ENCODE data around the gene CALB2.

CALB2 gene

DNA sequence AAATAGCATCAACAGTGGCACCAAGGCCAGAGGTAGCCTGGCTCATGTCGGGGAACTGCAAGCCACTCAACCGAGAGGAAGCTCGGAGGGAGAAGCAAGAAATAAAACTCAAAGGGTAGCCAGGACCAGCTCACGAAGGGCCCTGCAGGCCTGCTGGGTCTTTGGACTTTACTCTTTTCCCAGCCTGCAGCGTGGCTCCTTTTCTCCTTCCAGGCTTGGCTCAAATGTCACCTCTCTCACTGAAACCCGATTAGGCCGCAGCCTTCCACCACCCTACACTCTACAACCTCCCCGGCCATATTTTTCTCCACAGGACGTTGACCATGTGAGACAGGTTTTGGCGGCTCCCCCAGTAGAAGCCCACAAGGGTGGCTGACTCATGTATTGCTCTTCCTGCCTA lies 38.1 kb downstream of the CALB2 start:
- DNase-seq: no peak

- no peak for DNase-seq
Measured at GRCh38 chr16:71399801-71400563, 41.5 kb downstream of the CALB2 start.

GRCh38 chr16:71402007-71402406 lies 43.5 kb downstream of the CALB2 start:
- no peak for DNase-seq

- no peak for DNase-seq
Measured at GRCh38 chr16:71402674-71403073, 44.2 kb downstream of the CALB2 start.

- no peak for DNase-seq
Measured at GRCh38 chr16:71404364-71404763, 45.8 kb downstream of the CALB2 start.

DNA sequence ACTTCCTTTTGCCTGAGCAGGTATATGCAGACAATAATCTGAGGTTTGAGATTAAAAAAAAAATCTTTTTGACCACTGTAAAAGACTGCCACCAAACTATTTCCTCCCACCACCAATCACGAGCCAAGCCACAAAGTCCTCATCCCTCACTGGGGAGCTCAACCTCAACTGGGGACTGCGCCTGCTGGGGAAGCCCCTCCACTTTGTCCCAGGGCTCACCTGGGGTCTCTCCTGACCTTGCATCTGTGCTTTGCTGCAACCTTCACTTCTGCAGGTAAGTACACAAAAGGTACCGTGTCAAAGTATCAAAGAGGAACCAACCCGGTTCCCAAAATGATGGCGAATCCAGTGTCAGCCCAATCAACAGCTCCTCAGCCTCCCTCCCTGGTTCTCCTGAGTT lies 47.8 kb downstream of the CALB2 start:
- no peak for DNase-seq

GRCh38 chr16:71406724-71407123 lies 48.2 kb downstream of the CALB2 start:
- no peak for DNase-seq

DNA sequence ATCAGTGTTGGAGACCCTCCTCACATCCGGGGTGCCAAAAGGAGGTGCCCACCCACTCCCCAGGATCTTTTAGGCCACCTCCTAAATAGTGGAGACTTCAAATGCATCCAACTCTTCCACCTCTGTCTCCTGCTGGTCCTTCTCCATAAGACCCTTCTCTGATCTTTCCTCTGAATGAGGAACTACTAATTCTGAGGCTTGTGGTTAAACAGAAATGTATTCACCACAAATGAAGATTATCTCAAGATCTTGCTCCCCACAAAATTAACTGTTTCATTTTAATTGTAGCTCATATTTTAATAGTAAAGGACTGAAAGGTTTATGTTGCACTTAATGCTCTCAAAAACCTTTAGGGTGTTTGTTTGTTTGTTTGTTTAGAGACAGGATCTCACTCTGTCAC lies 49.2 kb downstream of the CALB2 start:
- DNase-seq: no peak

GRCh38 chr16:71408536-71408935 lies 50.0 kb downstream of the CALB2 start:
- no peak for DNase-seq

GRCh38 chr16:71409011-71409775 lies 50.7 kb downstream of the CALB2 start:
- DNase-seq: no peak

- no peak for DNase-seq
Measured at GRCh38 chr16:71410146-71410545, 51.6 kb downstream of the CALB2 start.

DNA sequence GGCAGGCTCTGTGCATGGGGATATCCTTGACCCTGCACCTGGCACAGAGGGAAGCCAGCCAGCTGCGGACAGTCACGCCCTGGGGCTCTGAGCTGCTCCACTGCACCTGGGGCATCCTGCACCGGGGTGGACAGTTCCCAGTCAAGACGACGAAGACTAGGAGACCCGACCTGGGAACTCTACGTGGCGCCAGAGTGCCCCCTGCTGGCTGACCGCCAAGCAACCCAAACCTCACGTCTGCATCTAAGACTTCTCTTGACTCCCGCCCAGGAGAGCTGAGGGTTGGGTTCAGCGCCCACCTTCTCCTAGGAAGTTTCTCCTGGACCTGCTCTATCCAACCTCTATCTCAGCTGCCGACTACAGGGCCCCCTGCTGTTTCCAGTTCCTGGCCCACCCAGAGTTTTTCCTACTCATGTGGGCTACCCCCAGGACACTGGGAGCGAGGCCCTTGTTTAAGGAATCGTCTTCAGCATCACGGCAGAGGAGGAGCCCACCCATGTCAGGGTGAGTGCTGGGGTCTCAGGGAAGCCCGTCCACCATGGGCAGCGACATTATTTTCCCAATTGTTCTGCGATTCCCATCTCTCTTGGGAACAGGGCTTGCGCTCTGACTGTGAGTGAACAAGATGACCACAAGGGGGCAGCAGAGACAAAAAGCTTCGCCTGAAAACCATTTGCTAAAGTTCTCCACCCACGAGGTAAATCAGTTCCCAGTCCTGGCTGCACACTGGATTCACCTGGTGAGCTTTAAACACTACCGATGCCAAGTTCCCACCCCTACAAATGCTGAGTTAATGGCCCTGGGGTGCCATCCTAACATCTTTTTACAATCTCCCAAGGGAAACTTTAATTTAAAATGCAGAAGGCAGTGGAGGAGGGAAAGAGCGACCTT lies 54.0 kb downstream of the CALB2 start:
- DNase-seq: peak; percentile 58

GRCh38 chr16:71413341-71413740 lies 54.8 kb downstream of the CALB2 start:
- no peak for DNase-seq

DNA sequence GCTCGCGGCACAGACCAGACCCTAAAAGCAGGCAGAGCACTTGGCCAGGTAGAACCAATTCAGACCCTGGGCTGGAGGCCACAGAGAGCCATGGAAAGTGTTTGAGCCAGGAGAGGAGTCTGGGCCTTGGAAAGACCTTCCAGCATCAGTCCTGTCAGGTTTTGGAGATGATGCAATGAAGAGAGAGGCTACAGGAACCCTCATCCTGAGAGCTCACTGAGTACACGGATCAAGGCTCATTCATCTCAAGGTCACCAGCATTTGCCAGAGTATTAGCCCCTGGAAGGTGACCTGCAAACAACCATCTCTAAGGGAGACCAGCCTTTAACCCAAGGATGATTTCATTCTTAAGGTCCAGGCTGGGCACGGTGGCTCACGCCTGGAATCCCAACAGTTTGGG lies 55.5 kb downstream of the CALB2 start:
- DNase-seq: no peak

- no peak for DNase-seq
Measured at GRCh38 chr16:71421911-71422310, 63.4 kb downstream of the CALB2 start.

- DNase-seq: no peak
Measured at GRCh38 chr16:71423016-71423415, 64.5 kb downstream of the CALB2 start.

DNA sequence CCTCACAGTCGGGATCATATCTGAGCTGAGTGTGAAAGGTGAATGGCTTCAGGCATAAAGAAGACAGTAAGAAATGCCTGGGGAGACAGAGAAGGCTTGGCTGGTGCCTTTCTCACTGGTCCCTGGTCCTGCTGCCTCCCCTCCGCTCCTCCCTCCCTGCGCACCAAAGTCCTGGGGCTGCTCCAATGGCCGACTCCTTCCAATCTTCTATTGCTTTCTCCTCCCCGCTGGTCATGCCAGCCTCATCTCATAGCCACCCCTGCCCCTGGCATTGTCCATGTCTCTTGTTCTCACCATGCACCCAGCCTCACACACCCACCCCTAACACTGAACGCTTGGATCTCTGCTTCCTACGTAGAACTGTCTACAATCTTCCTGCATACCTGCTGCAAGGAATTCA lies 65.3 kb downstream of the CALB2 start:
- DNase-seq: no peak

GRCh38 chr16:71424626-71425025 lies 66.1 kb downstream of the CALB2 start:
- DNase-seq: no peak

- DNase-seq: no peak
Measured at GRCh38 chr16:71425746-71426068, 67.2 kb downstream of the CALB2 start.

DNA sequence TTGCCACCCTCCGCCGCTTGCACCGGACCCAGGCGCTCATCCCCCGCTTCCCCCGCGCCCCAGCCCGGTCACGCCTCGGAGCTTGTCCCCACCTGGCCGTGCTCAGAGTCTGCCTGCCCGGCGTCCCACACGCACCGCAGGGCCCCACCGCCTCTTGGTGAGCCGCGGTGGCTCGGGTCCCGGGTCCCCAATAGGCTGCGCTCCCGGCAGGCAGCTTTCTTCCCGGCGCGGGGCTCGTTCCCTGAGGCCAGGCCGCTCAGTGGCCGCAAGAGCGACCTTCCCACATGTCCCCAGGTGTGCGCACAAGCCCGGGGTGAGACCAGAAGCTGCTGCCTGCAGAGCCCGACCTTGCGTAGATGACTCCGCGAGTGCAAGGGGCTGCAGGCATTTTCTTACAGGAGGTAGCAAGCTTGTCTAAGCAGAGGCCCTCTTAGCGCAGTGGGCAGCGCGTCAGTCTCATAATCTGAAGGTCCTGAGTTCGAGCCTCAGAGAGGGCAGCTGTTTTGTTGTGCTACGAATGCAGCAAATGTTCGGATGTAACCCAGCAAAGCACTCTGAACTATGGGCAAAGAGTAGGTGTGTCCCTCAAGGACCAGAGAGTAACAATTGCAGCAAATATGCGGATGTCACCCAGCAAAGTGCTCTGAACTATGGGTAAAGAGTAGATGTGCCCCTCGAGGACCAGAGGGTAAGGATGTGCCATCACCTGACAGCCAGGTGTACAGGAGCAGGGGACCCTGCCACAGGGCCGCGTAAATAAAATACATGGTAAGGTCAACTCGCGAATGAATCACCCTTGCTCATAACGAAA lies 67.8 kb downstream of the CALB2 start:
- DNase-seq: peak; percentile 67

- no peak for DNase-seq
Measured at GRCh38 chr16:71426880-71427615, 68.5 kb downstream of the CALB2 start.

DNA sequence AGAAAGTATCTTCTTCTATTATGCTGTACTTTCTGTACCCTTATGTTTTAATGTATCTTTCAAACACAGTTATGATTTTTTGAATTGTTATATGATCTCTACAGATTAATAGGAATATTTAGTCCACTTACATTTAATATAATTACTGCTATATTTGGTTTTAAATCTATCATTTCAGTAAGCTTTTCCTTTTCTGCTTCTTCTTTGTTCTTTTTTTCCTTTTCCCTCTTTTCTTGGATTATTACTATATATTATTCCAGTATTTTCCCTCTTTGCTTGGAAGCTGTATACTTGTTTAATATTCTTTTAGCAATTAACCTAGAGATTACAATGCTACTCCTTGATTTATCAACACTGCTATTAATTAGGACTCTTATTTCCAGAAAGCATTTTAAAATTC lies 69.9 kb downstream of the CALB2 start:
- DNase-seq: no peak
